Body of pancreas (tissue), 4 donors: ENCODE data around the gene ST6GALNAC1.

Experiments used
- CTCF ChIP-seq, 7 experiments: fragments of 450-650 bp in 4 of 7; fragments of 200-600 bp in 3 of 7; sonication (generic) in 3 of 7; IDR thresholded peaks; one replicate each; pipeline ENCODE4 v1.5.1; 2016 to 2019; ENCODE audit warnings: antibody characterized with exemption in 7 of 7
- POLR2A ChIP-seq, 3 donors: fragments of 450-650 bp; IDR thresholded peaks; one replicate each; pipeline ENCODE4 v1.6.1; 2016; ENCODE audit warnings: antibody characterized with exemption in 3 of 3, mild to moderate bottlenecking in 2 of 3

- TF ChIP-seq CTCF (IDR thresholded peaks at IDR 0.05), result no peak
- no peak for TF ChIP-seq POLR2A (IDR thresholded peaks at IDR 0.05)
Measured at GRCh38 chr17:76597156-76598003, 46.2 kb downstream of the ST6GALNAC1 start.
